Suprapubic skin (tissue), 4 donors: Measurements from ENCODE around the gene ANKRD40.

Source experiments
- CTCF ChIP-seq, 2 donors: fragments of 200-600 bp in 1 of 2; fragments of 450-650 bp in 1 of 2; sonication (generic) in 1 of 2; IDR thresholded peaks; one replicate each; pipeline ENCODE4 v1.5.1; 2016 to 2019; ENCODE audit warnings: antibody characterized with exemption in 2 of 2, mild to moderate bottlenecking in 1 of 2, moderate library complexity in 1 of 2
- POLR2A ChIP-seq, 2 donors: fragments of 450-650 bp; IDR thresholded peaks; one replicate each; pipeline ENCODE4 v1.6.1; 2017; ENCODE audit warnings: antibody characterized with exemption in 2 of 2, mild to moderate bottlenecking in 2 of 2, moderate library complexity in 2 of 2
- POLR2AphosphoS5 ChIP-seq, 3 donors: sonication (generic); formaldehyde crosslinking; IDR thresholded peaks; one replicate each; pipeline ENCODE4 v1.6.1; 2017; ENCODE audit warnings: antibody characterized with exemption in 3 of 3

- TF ChIP-seq POLR2A (IDR thresholded peaks at IDR 0.05) = no peak
- no peak for TF ChIP-seq POLR2AphosphoS5 (IDR thresholded peaks at IDR 0.05)
- TF ChIP-seq CTCF (IDR thresholded peaks at IDR 0.05) = no peak
Observed at GRCh38 chr17:50708050-50709000, 611 bp upstream of the ANKRD40 start.
